B cell (primary cell): ENCODE results near the gene SPTBN2. TPM values are rescaled to one million over a fixed set of nuclear protein-coding genes. Genes with fewer than 3 reads are reported as not detected.

ENCODE experiments used
- ATAC-seq: fragments of 200-7000 bp; cut with Tn5 transposase; one replicate; pipeline ENCODE4 v1.10.0; 2021; ENCODE audit warnings: low read depth, mild to moderate bottlenecking, moderate number of reproducible peaks, moderate library complexity
- CTCF ChIA-PET: fragments of 350-600 bp; sonication (Branson Sonifier 250); formaldehyde crosslinking; loops from one replicate; lab custom pipeline; 2021; ENCODE audit warnings: antibody characterized with exemption, inconsistent platforms; lab: Charles Lee
- POLR2A ChIA-PET: fragments of 350-600 bp; sonication (Branson Sonifier 250); formaldehyde crosslinking; loops from one replicate; lab custom pipeline; 2021; ENCODE audit warnings: antibody characterized with exemption; lab: Charles Lee
- DNase-seq: peaks from one replicate; pipeline ENCODE4 v3.0.0; 2013
- H2AFZ ChIP-seq: 2 replicates; pipeline ENCODE4 v1.6.1; 2012; ENCODE audit warnings: mild to moderate bottlenecking, low read depth, low read length; ENCODE audit not compliant: insufficient read depth, poor library complexity, severe bottlenecking
- H3K27ac ChIP-seq, 2 donors: 1 replicate in 1 of 2; 2 replicates in 1 of 2; pipeline ENCODE4 v1.5.1; 2012 to 2013; ENCODE audit warnings: low read length in 2 of 2, mild to moderate bottlenecking in 2 of 2, moderate library complexity in 1 of 2
- H3K27me3 ChIP-seq, 4 experiments: fragments of 200-600 bp in 1 of 4; sonication (generic) in 1 of 4; replicated peaks in 1 of 4; 1 replicate in 2 of 4; 2 replicates in 2 of 4; pipeline versions ENCODE4 v1.6.1 to v1.7.0; 2013 to 2016; ENCODE audit warnings: low read length in 3 of 4, mild to moderate bottlenecking in 2 of 4, mixed read lengths in 1 of 4, moderate library complexity in 1 of 4; ENCODE audit not compliant: insufficient read depth in 4 of 4, control insufficient read depth in 3 of 4; ENCODE audit errors: control extremely low read depth in 1 of 4
- H3K36me3 ChIP-seq, 2 experiments: replicated peaks in 1 of 2; 1 replicate in 1 of 2; 2 replicates in 1 of 2; pipeline versions ENCODE4 v1.6.1 to v1.7.1; 2013; ENCODE audit warnings: low read length in 1 of 2; ENCODE audit not compliant: insufficient read depth in 2 of 2, control insufficient read depth in 1 of 2; ENCODE audit errors: control extremely low read depth in 1 of 2, extremely low read depth in 1 of 2
- H3K4me1 ChIP-seq, 2 donors: fragments of 200-600 bp in 1 of 2; sonication (generic) in 1 of 2; 1 replicate in 1 of 2; 2 replicates in 1 of 2; pipeline versions ENCODE4 v1.5.1 to v1.6.1; 2013 to 2017; ENCODE audit warnings: low read length in 2 of 2; ENCODE audit not compliant: control insufficient read depth in 2 of 2, insufficient read depth in 2 of 2
- H3K4me2 ChIP-seq: replicated peaks from 2 replicates; pipeline ENCODE3; 2012; ENCODE audit warnings: mild to moderate bottlenecking, low read depth, low read length; ENCODE audit not compliant: poor library complexity, severe bottlenecking
- H3K4me3 ChIP-seq, 5 experiments: fragments of 200-600 bp in 1 of 5; sonication (generic) in 1 of 5; 1 replicate in 3 of 5; 2 replicates in 2 of 5; pipeline versions ENCODE4 v1.5.1 to v1.7.0; 2011 to 2016; ENCODE audit warnings: low read length in 4 of 5, mild to moderate bottlenecking in 4 of 5, low read depth in 2 of 5, control low read depth in 1 of 5, moderate library complexity in 1 of 5; ENCODE audit not compliant: insufficient read depth in 1 of 5; ENCODE audit errors: control extremely low read depth in 1 of 5, extremely low read depth in 1 of 5
- H3K79me2 ChIP-seq: fragments of 200-600 bp; sonication (generic); one replicate; pipeline ENCODE4 v1.6.0; 2016; ENCODE audit warnings: low read length; ENCODE audit not compliant: control insufficient read depth, insufficient read depth
- H3K9ac ChIP-seq: fragments of 200-600 bp; sonication (generic); 2 replicates; pipeline ENCODE4 v1.6.1; 2017; ENCODE audit warnings: mild to moderate bottlenecking, low read length, moderate library complexity
- H3K9me3 ChIP-seq, 3 donors: one replicate each; pipeline versions ENCODE4 v1.6.1 to v1.7.1; 2013; ENCODE audit warnings: low read length in 2 of 3; ENCODE audit not compliant: control insufficient read depth in 2 of 3, insufficient read depth in 1 of 3; ENCODE audit errors: control extremely low read depth in 1 of 3
- H4K20me1 ChIP-seq: 2 replicates; pipeline ENCODE4 v1.6.0; 2012; ENCODE audit warnings: mild to moderate bottlenecking, low read length; ENCODE audit not compliant: insufficient read depth, control insufficient read depth, poor library complexity, severe bottlenecking
- H3K27ac Mint-ChIP-seq: one replicate; pipeline ENCODE4 v1.8.0; 2021; ENCODE audit warnings: mixed read lengths
- H3K27me3 Mint-ChIP-seq: one replicate; pipeline ENCODE4 v1.8.0; 2021; ENCODE audit warnings: mixed read lengths
- H3K4me1 Mint-ChIP-seq: one replicate; pipeline ENCODE4 v1.8.0; 2021; ENCODE audit warnings: mixed read lengths
- H3K4me3 Mint-ChIP-seq: one replicate; pipeline ENCODE4 v1.8.0; 2021; ENCODE audit warnings: mixed read lengths
- H3K9me3 Mint-ChIP-seq: one replicate; pipeline ENCODE4 v1.8.0; 2022; ENCODE audit warnings: mixed read lengths; ENCODE audit not compliant: insufficient read depth
- CTCF ChIP-seq: fragments of 200-600 bp; IDR thresholded peaks from one replicate; pipeline ENCODE4 v1.8.0; 2022; ENCODE audit warnings: antibody characterized with exemption, mild to moderate bottlenecking
- EZH2 ChIP-seq: IDR thresholded peaks from 2 replicates; pipeline ENCODE4 v1.6.1; 2012; ENCODE audit warnings: borderline replicate concordance, low read depth, mild to moderate bottlenecking, moderate library complexity, low read length; ENCODE audit not compliant: insufficient read depth, poor library complexity, severe bottlenecking
- WGBS: methylation state at CpG from one replicate; pipeline ENCODE4 v1.1.5; 2013; ENCODE audit warnings: missing lambda C conversion rate; ENCODE audit not compliant: insufficient coverage; 5-methylcytosine and 5-hydroxymethylcytosine counted together
- intact Hi-C: fragments of 100-400 bp; cut with micrococcal nuclease; formaldehyde crosslinking; loops from one replicate; pipeline ENCODE4 v1.10.0; 2022
- polyA plus RNA-seq: library from polyadenylated mRNA; depleted of rRNA; stranded (reverse); fragments of >200 nt; gene quantifications from 2 replicates; pipeline ENCODE4 v1.2.3, GENCODE V29; 2012
- total RNA-seq, 2 donors: library from RNA; stranded (reverse); fragments of 120-200 nt in 1 of 2; gene quantifications; 1 replicate in 1 of 2; 2 replicates in 1 of 2; pipeline versions ENCODE4 v1.2.3 to v1.2.4, GENCODE V29; 2013 to 2022

The SPTBN2 gene
- total and polyA plus RNA-seq, 2 donors (not counting 1 experiment from before 2014, with no cell fraction given), result 0.67 to 1.2 TPM

- intact Hi-C loops, result no loop called here
- Histone ChIP-seq H3K36me3 (peaks cover 3% of the 10 kb centered on the region in 2 experiments), H3K4me2 (no peak overlapping the region)
These were observed 39.1 kb upstream of the SPTBN2 start for GRCh38 chr11:66768088-66768521.

GRCh38 chr11:66767666-66768065 is 38.6 kb upstream of the SPTBN2 start:
- Histone ChIP-seq H3K9me3 (no peaks in the 10 kb centered on the region), H3K4me2 (no peak overlapping the region), H2AFZ (no peak overlapping the region), H3K9ac (no peak overlapping the region), H3K27me3 (no peaks in the 10 kb centered on the region), H3K36me3 (peaks cover 3% of the 10 kb centered on the region in 2 experiments), H3K27ac (no peak overlapping the region), H4K20me1 (no peaks in the 10 kb centered on the region), H3K4me3 (no peak overlapping the region), H3K79me2 (peaks cover 3% of the 10 kb centered on the region), H3K4me1 (peaks cover 3 to 4% of the 10 kb centered on the region in 2 donors)
- DNase-seq (no peak), ATAC-seq (no peak)
- 100% methylated on average over 1 of the region's 1 CpG for WGBS
- Mint-ChIP-seq H3K9me3 (no peaks in the 10 kb centered on the region), H3K27me3 (no peaks in the 10 kb centered on the region), H3K4me1 (peaks cover 4% of the 10 kb centered on the region), H3K27ac (no peak overlapping the region), H3K4me3 (no peak overlapping the region)
- TF ChIP-seq EZH2, result no peak
- TF ChIP-seq CTCF, result no peak
- intact Hi-C loops, result no loop called here
- ChIA-PET CTCF (interaction anchor here (1.5 to 1.6 kb wide), 2 partner anchors 65 to 68 kb away, joined by 3 to 4 read pairs; no protein-coding TSS in a partner anchor), POLR2A (no interaction called here)

More at GRCh38 chr11:66768088-66768521, 39.1 kb upstream of the SPTBN2 start:
- no peaks in the 10 kb centered on the region for H3K9me3 ChIP-seq
- H3K4me3 Mint-ChIP-seq, result no peak overlapping the region
- no peak for ATAC-seq
- no peak overlapping the region for H2AFZ ChIP-seq
- H3K4me3 ChIP-seq, result no peak overlapping the region
- H3K79me2 ChIP-seq, result peaks cover 3% of the 10 kb centered on the region
- H3K4me1 Mint-ChIP-seq, result peaks cover 4% of the 10 kb centered on the region
- no peak for DNase-seq
- H3K9me3 Mint-ChIP-seq, result no peaks in the 10 kb centered on the region
- no peaks in the 10 kb centered on the region for H4K20me1 ChIP-seq
- H3K27ac Mint-ChIP-seq, result no peak overlapping the region
- no peaks in the 10 kb centered on the region for H3K27me3 ChIP-seq
- peaks cover 3 to 4% of the 10 kb centered on the region in 2 donors for H3K4me1 ChIP-seq
- H3K9ac ChIP-seq, result no peak overlapping the region
- no peak overlapping the region for H3K27ac ChIP-seq
- no peaks in the 10 kb centered on the region for H3K27me3 Mint-ChIP-seq
- ChIA-PET POLR2A (no interaction called here), CTCF (interaction anchor here (1.6 kb wide), 1 partner anchor 65 kb away, joined by 4 read pairs; no protein-coding TSS in a partner anchor)
- WGBS, result no CpG with 5 or more reads among the region's 3 CpGs
- TF ChIP-seq CTCF (no peak), EZH2 (no peak)
